HG03280 (cell line): ENCODE measurements around the gene SPINT1.
A peak's percentile ranks its signal among the peaks of the same experiment; 100 is the strongest.

Experiments used
- ATAC-seq: cut with Tn5 transposase; IDR thresholded peaks from one replicate; pipeline ENCODE4 v1.9.1; 2021; ENCODE audit warnings: mild to moderate bottlenecking, moderate library complexity; ENCODE audit not compliant: unreplicated experiment

SPINT1 gene

GRCh38 chr15:40891138-40891537 is 47.3 kb downstream of the SPINT1 start:
- ATAC-seq = no peak

DNA sequence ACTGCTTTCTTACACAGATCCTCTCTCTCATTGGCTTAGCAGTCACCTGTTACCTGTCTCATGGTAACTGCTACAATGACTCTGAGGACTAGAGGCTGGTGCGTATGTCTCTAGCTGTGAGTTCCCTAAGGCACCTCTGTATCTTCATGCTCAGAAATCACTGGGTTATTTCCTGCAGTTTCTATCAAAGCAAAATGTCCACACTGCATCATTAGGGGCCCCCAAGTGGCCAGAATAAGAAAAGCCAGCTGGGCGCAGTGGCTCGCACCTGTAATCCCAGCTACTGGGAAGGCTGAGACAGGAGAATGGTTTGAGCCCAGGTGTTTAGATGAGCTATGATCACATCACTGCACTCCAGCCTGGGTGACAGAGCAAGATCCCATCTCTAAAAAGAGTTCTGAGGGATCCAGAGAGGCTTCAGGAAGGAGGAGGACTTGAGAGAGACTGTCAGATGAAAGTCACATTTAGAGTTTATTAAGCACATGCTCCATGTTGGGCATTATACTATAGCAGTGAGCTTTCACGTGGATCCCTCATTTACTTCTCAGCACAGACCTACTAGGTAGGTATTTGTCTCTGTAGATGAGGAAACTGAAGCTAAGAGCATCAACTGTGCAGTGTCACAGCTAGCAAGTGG is 48.1 kb downstream of the SPINT1 start:
- ATAC-seq = no peak

- ATAC-seq = no peak
Measured at GRCh38 chr15:40892447-40893012, 48.7 kb downstream of the SPINT1 start.

GRCh38 chr15:40893019-40893670 is 49.3 kb downstream of the SPINT1 start:
- ATAC-seq = no peak

GRCh38 chr15:40893733-40894680 is 50.2 kb downstream of the SPINT1 start, which contains the start of gene VPS18:
Gene VPS18 (plus strand): TSS chr15:40894450. CDS start chr15:40894769, 319 bp downstream.
- ATAC-seq = peak; percentile 92

DNA sequence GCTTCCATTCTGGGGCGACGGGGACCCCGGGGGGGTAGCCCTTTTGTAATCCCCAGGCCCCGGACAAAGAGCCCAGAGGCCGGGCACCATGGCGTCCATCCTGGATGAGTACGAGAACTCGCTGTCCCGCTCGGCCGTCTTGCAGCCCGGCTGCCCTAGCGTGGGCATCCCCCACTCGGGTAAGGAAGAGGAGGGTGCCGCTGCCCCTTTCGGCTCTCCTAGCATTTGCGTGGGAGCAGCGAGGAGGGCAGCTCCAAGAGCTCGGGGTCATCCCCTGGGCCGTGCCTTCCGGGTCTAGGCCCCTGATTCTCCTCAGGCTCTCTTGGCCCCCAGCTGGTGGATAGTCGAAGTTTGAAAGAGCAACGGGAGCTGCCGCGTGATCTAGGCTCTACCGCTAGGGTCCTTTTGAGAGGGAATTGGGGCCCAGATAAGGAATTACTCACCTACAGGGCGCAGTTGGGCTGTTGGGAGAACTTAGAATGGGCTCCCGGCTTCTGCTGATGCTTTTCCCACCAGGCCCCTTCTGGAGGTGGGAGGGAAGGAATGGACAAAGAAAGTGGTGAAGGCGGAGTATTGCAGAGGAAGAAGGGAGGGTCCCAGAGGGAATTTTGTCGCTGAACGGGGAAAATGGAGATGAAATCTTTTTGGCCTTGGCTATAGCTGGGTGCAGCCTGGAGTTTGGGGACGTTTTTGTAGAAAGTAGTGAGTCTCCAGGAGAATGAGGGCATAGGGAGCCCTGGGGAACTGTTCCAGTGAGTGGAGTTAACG is 51.0 kb downstream of the SPINT1 start:
- ATAC-seq = peak; percentile 36

DNA sequence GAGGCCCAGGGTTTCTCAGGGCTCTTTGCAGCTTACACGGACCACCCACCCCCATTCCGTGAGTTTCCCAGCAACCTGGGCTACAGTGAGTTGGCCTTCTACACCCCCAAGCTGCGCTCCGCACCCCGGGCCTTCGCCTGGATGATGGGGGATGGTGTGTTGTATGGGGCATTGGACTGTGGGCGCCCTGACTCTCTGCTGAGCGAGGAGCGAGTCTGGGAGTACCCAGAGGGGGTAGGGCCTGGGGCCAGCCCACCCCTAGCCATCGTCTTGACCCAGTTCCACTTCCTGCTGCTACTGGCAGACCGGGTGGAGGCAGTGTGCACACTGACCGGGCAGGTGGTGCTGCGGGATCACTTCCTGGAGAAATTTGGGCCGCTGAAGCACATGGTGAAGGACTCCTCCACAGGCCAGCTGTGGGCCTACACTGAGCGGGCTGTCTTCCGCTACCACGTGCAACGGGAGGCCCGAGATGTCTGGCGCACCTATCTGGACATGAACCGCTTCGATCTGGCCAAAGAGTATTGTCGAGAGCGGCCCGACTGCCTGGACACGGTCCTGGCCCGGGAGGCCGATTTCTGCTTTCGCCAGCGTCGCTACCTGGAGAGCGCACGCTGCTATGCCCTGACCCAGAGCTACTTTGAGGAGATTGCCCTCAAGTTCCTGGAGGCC is 55.8 kb downstream of the SPINT1 start:
- no peak for ATAC-seq

GRCh38 chr15:40900256-40901052 is 56.6 kb downstream of the SPINT1 start:
- no peak for ATAC-seq

- ATAC-seq = no peak
Measured at GRCh38 chr15:40901053-40901443, 57.2 kb downstream of the SPINT1 start.

DNA sequence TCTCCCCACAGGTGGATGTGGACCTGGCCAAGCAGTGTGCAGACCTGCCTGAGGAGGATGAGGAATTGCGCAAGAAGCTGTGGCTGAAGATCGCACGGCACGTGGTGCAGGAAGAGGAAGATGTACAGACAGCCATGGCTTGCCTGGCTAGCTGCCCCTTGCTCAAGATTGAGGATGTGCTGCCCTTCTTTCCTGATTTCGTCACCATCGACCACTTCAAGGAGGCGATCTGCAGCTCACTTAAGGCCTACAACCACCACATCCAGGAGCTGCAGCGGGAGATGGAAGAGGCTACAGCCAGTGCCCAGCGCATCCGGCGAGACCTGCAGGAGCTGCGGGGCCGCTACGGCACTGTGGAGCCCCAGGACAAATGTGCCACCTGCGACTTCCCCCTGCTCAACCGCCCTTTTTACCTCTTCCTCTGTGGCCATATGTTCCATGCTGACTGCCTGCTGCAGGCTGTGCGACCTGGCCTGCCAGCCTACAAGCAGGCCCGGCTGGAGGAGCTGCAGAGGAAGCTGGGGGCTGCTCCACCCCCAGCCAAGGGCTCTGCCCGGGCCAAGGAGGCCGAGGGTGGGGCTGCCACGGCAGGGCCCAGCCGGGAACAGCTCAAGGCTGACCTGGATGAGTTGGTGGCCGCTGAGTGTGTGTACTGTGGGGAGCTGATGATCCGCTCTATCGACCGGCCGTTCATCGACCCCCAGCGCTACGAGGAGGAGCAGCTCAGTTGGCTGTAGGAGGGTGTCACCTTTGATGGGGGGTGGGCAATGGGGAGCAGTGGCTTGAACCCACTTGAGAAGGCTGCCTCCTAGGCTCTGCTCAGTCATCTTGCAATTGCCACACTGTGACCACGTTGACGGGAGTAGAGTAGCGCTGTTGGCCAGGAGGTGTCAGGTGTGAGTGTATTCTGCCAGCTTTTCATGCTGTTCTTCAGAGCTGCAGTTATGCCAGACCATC is 59.0 kb downstream of the SPINT1 start:
- no peak for ATAC-seq

DNA sequence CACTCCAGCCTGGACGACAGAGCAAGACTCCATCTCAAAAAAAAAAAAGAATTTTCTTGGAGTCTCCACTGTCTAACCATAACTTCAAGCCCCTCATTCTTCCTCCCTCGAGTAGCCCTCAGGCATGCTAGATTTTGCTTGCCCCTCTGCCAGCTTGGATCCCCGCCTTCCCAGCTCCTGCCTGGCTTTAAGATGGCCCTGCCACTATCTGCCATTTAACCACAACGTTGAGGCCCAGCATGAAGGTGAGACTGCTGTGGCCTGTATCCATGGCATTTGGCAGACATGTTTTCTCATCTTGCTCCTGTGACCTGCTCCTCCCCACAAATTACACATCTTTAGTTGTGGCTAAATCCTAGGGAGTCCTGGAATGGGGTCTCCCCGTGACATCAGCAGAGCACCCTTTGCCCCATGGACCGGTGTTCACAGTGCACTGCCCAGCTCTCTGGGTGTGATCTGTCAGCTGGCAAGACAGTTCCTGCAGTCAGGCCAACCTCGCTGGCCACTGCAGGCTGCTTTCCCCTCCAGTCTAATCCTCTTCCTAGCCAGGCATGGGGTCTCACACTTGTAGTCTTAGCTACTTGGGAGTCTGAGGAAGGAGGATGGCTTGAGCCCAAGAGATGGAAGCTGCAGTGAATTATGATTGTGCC is 60.8 kb downstream of the SPINT1 start:
- ATAC-seq = no peak

DNA sequence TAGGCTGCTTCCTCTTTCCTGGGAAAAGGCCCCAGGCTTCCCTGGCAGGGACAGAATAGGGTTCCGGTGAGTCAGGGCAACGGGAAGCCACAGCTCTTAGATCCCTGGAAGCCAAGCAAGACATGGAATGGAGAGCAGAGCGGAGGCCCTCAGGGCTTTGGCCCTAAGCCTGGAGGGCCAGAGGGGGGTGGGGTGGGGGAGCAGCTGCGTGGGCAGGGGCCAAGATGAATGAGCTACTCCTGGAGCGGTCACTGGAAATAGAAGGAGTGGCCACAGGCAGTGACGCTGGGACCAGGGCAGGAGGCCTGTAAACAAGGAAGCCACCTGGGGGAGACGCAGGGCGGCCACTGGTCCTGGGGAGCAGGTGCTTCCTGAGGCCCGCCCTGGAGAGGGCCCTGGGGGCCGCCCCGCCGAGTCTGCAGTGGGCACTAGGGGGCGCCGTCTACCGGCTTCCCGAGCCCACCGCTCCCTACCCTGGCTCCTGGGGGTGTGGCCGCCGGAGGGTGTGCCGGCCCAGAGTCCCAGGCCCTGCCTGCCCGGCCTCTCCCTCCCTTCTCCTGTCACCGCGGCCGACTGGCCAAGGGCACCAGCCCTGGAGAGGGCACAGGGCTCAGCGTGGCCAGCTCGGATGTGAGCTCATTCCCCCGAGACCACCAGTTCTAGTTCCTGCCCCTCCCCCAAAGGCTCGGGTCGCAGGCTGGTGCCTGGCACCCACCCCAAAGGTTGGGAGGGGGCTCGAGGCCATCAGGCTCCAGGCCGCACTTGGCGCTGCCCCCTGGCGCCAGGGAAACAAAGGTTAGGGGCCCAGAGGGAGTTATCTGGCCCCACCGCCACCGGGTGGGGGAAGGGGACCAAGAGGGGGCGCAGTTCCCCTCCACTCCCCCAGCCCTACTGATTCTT is 62.5 kb downstream of the SPINT1 start:
- peak; percentile 73 for ATAC-seq

DNA sequence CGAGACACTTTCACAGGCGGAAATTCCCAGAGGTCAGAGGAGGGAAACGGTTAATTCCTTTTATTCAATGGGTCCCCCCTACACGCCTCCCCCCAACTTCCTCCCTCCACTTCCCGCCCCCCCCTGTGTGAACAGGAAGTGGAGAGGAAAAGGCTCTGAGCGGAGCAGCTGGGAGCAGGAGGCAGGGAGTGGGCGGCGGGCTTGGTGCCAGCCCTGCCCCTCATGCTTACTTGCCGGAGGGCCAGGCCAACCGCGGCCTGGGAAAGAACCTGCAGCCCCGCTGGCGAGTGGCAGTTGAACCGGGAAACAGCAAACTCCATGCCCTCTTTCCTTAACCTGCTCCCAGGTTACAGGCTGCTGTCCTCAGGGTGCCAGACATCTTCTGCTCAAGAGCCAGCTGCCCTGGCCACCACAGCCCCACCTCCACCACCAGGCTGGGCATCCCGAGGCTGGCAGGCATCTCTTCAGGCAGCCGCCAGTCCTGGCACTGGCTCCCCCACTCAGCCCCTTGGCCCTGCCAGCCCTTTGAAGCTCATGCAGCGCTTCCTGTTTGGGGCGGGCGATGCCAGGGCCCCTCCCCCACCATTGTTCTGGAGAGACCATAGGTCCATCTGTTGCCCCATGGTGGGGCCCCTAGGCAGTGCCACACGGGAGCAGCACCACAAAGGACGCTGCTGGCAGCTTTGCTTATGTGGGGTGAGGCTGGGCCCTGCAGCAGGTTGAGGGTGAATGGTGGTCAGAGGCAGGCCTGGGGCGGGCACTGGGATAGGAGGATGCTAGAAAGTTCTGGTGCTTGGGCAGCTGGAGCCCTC is 63.3 kb downstream of the SPINT1 start:
- no peak for ATAC-seq
